ENCODE measurements around the gene MAN1A1. TPM values are rescaled to one million over a fixed set of nuclear protein-coding genes. Genes with fewer than 3 reads are reported as not detected.
A peak's percentile ranks its signal among the peaks of the same experiment; 100 is the strongest.

The MAN1A1 gene
- total RNA-seq, 2 donors from 2014 or later = 17.9 to 27.9 TPM

DNA sequence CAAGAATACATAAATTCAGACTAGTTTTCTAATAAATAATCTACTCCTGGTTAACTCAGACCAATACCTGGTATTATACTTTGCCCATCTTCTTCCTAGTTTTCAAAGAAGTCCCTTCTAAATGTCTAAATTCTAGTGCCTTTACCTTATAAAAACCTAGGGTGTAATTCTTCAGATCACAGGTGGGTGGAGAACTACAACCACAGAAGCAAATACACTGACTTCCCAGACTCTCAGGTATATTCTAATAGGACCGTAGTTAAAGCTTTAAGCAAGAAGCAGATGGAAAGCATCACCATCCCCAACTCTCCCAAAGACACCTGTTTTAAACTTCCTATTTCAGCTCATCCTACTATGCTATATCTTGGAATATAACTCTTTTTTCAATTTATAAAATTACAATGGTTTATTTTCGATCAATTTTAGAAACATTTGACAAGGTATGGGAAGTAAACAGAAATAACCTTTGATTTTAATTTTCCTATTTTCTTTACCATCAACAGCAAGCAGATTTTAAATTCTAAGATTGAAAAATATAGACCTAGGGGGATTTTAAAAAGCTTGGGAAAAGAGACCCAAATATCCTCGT lies 15.8 kb downstream of the MAN1A1 start:
- WGBS = 54% methylated on average over 3 of the region's 3 CpGs
- Histone ChIP-seq H3K27ac (no peak overlapping the region), H3K4me3 (no peak overlapping the region), H3K36me3 (no peaks in the 10 kb centered on the region), H3K27me3 (replicated peaks; ENCODE audit: insufficient read depth) (no peaks in the 10 kb centered on the region), H3K4me1 (replicated peaks) (no peaks in the 10 kb centered on the region), H3K9me3 (no peaks in the 10 kb centered on the region)
- intact Hi-C loops (cut with DNase I) = no loop called here
- no peak for TF ChIP-seq POLR2A (IDR thresholded peaks at IDR 0.05)
- TF ChIP-seq, protein P1, sequence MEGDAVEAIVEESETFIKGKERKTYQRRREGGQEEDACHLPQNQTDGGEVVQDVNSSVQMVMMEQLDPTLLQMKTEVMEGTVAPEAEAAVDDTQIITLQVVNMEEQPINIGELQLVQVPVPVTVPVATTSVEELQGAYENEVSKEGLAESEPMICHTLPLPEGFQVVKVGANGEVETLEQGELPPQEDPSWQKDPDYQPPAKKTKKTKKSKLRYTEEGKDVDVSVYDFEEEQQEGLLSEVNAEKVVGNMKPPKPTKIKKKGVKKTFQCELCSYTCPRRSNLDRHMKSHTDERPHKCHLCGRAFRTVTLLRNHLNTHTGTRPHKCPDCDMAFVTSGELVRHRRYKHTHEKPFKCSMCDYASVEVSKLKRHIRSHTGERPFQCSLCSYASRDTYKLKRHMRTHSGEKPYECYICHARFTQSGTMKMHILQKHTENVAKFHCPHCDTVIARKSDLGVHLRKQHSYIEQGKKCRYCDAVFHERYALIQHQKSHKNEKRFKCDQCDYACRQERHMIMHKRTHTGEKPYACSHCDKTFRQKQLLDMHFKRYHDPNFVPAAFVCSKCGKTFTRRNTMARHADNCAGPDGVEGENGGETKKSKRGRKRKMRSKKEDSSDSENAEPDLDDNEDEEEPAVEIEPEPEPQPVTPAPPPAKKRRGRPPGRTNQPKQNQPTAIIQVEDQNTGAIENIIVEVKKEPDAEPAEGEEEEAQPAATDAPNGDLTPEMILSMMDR (IDR thresholded peaks at IDR 0.05) = peak in 3 of 4 experiments; percentile 23 to 75 (median 74)
- no peak for DNase-seq (ENCODE audit: low spot score)

DNA sequence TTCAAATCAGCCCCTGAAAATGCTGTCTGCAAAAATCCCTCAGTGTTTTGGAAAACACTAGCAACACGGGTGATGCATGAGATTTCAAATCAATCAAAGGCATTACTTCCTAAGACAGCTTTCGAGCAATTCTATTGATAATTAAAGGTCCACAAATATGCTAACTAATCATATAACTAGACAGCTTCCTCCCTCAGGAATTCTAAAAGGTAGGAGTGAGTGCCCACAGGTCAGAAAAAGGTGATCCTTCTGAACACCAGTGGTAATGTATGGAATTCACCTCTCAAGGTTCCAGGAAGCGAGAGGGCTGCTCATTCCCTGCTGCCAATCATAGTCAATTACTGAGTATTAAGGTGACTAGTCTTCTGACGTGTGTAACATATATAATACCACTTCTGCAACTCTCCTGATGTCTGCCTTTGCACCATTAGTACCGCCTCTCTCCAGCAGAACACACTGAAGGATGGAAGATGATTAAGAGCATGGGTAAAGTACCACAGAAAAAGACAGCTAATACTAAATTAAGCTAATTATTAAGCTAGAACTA lies 16.4 kb downstream of the MAN1A1 start:
- H3K4me3 ChIP-seq = no peak overlapping the region
- H3K27me3 ChIP-seq (replicated peaks; ENCODE audit: insufficient read depth) = no peaks in the 10 kb centered on the region
- H3K27ac ChIP-seq = no peak overlapping the region
- WGBS = 86% methylated on average over 5 of the region's 5 CpGs
- intact Hi-C loops (cut with DNase I) = no loop called here
- H3K36me3 ChIP-seq = no peaks in the 10 kb centered on the region
- H3K4me1 ChIP-seq (replicated peaks) = no peaks in the 10 kb centered on the region
- TF ChIP-seq, protein P1 (IDR thresholded peaks at IDR 0.05) = no peak
- no peak for TF ChIP-seq POLR2AphosphoS5 (IDR thresholded peaks at IDR 0.05)
- TF ChIP-seq POLR2A (IDR thresholded peaks at IDR 0.05) = no peak
- H3K9me3 ChIP-seq = no peaks in the 10 kb centered on the region
- DNase-seq (ENCODE audit: low spot score) = no peak

DNA sequence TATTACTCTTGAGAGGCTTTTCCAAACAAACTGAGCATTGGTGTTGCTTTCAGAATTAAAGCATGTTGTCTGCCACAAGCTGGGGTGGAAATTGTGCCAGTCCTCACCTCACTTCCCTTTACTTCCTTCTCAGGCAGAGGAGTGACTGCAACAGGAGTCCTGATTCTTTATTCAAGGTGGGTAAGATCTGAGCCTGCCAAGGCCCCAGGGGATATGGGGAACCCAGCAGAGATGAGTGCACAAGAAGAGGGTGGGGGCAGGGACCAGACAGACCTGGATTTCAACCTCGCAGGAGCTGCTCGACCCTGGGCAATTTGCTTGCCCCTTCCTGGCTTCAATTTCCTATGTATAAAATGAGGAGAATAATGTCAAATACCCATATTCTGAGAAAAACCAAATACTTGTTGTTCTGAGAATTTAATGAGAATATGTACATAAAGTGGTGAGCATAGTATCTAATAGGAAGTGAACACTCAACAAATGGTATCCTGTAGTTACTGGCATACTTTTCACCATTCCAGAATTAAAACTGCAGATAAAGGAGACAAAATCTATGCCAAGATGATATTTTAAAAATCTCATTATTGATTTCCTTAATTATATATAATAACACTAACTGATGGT lies 17.8 kb downstream of the MAN1A1 start:
- no peak overlapping the region for H3K27ac ChIP-seq
- TF ChIP-seq, protein P1 (IDR thresholded peaks at IDR 0.05) = no peak
- TF ChIP-seq POLR2AphosphoS5 (IDR thresholded peaks at IDR 0.05) (no peak), POLR2A (IDR thresholded peaks at IDR 0.05) (no peak)
- H3K36me3 ChIP-seq = no peaks in the 10 kb centered on the region
- H3K9me3 ChIP-seq = no peaks in the 10 kb centered on the region
- no peak overlapping the region for H3K4me3 ChIP-seq
- H3K27me3 ChIP-seq (replicated peaks; ENCODE audit: insufficient read depth) = no peaks in the 10 kb centered on the region
- 55% methylated on average over 2 of the region's 2 CpGs for WGBS
- DNase-seq (ENCODE audit: low spot score) = no peak
- intact Hi-C loops (cut with DNase I) = no loop called here
- H3K4me1 ChIP-seq (replicated peaks) = no peaks in the 10 kb centered on the region

GRCh38 chr6:119330520-119331113 lies 18.9 kb downstream of the MAN1A1 start:
- Histone ChIP-seq H3K27ac (no peak overlapping the region), H3K27me3 (replicated peaks; ENCODE audit: insufficient read depth) (no peaks in the 10 kb centered on the region), H3K9me3 (no peaks in the 10 kb centered on the region), H3K36me3 (no peaks in the 10 kb centered on the region), H3K4me3 (no peak overlapping the region), H3K4me1 (replicated peaks) (no peaks in the 10 kb centered on the region)
- WGBS = over 99% methylated on average over 4 of the region's 4 CpGs
- no peak for DNase-seq (ENCODE audit: low spot score)
- intact Hi-C loops (cut with DNase I) = no loop called here
- TF ChIP-seq, protein P1 (IDR thresholded peaks at IDR 0.05) = no peak
- no peak for TF ChIP-seq POLR2A (IDR thresholded peaks at IDR 0.05)
- TF ChIP-seq POLR2AphosphoS5 (IDR thresholded peaks at IDR 0.05) = no peak

Measured in prostate gland (tissue), 2 donors.